NCI-H2081 treated with DMSO at 0.1 percent for 48 hours (cell line): ENCODE measurements around the gene OPCML.

Experiments
- DNase-seq: peaks from one replicate; lab custom pipeline; 2025; lab: John Stamatoyannopoulos, UW

Gene OPCML

GRCh38 chr11:132894606-132895005, 637.7 kb downstream of the OPCML start:
- DNase-seq: no peak

GRCh38 chr11:132892876-132893275, 639.4 kb downstream of the OPCML start:
- DNase-seq: no peak

GRCh38 chr11:132888226-132888625, 644.1 kb downstream of the OPCML start:
- DNase-seq: no peak

- DNase-seq: no peak
Observed at GRCh38 chr11:132886335-132886734, 646.0 kb downstream of the OPCML start.

- DNase-seq: no peak
Observed at GRCh38 chr11:132883241-132883640, 649.1 kb downstream of the OPCML start.

- no peak for DNase-seq
Observed at GRCh38 chr11:132881622-132882021, 650.7 kb downstream of the OPCML start.

GRCh38 chr11:132878111-132878510, 654.2 kb downstream of the OPCML start:
- DNase-seq: no peak

GRCh38 chr11:132876705-132877104, 655.6 kb downstream of the OPCML start:
- no peak for DNase-seq

GRCh38 chr11:132876239-132876638, 656.1 kb downstream of the OPCML start:
- DNase-seq: no peak

GRCh38 chr11:132874638-132875037, 657.7 kb downstream of the OPCML start:
- DNase-seq: no peak

GRCh38 chr11:132873841-132874240, 658.5 kb downstream of the OPCML start:
- DNase-seq: no peak

- DNase-seq: no peak
Observed at GRCh38 chr11:132872211-132872610, 660.1 kb downstream of the OPCML start.

GRCh38 chr11:132866783-132867545, 665.3 kb downstream of the OPCML start:
- no peak for DNase-seq

- no peak for DNase-seq
Observed at GRCh38 chr11:132865623-132866022, 666.7 kb downstream of the OPCML start.

- DNase-seq: no peak
Observed at GRCh38 chr11:132864811-132865576, 667.3 kb downstream of the OPCML start.

GRCh38 chr11:132862933-132863332, 669.4 kb downstream of the OPCML start:
- DNase-seq: no peak

GRCh38 chr11:132862137-132862536, 670.2 kb downstream of the OPCML start:
- DNase-seq: no peak

- no peak for DNase-seq
Observed at GRCh38 chr11:132859306-132859705, 673.0 kb downstream of the OPCML start.

- DNase-seq: no peak
Observed at GRCh38 chr11:132858223-132858622, 674.1 kb downstream of the OPCML start.

GRCh38 chr11:132856032-132856431, 676.3 kb downstream of the OPCML start:
- no peak for DNase-seq

- DNase-seq: no peak
Observed at GRCh38 chr11:132855516-132855915, 676.8 kb downstream of the OPCML start.

- no peak for DNase-seq
Observed at GRCh38 chr11:132853886-132854285, 678.4 kb downstream of the OPCML start.

- DNase-seq: no peak
Observed at GRCh38 chr11:132852361-132852760, 679.9 kb downstream of the OPCML start.
